Mesenchymal stem cell (in vitro differentiated cells and primary cell): Measurements from ENCODE around the gene RNASEL.
"Not testable (repeated sequence)": the region's sequence is repeated elsewhere in the genome, so short reads cannot be mapped to it uniquely, and the experiment has no call there.

ENCODE experiments used
- DNase-seq: peaks from one replicate; pipeline ENCODE4 v3.0.0-alpha.2; 2013
- H2AFZ ChIP-seq: one replicate; pipeline ENCODE4 v1.6.1; 2013; ENCODE audit warnings: low read depth, mild to moderate bottlenecking, control low read depth, inconsistent platforms, low read length, moderate library complexity
- H2AK5ac ChIP-seq: 2 replicates; pipeline ENCODE4 v1.6.1; 2013; ENCODE audit warnings: low read length, moderate library complexity, mild to moderate bottlenecking, inconsistent platforms; ENCODE audit not compliant: severe bottlenecking
- H2BK120ac ChIP-seq: one replicate; pipeline ENCODE4 v1.6.1; 2013; ENCODE audit warnings: low read depth, mild to moderate bottlenecking, inconsistent platforms, low read length, moderate library complexity
- H2BK12ac ChIP-seq, 2 experiments: one replicate each; pipeline ENCODE4 v1.6.1; 2013; ENCODE audit warnings: inconsistent platforms in 2 of 2, low read length in 2 of 2, mild to moderate bottlenecking in 2 of 2, moderate library complexity in 2 of 2, control low read depth in 1 of 2
- H2BK15ac ChIP-seq: one replicate; pipeline ENCODE4 v1.6.1; 2013; ENCODE audit warnings: mild to moderate bottlenecking, low read depth, inconsistent platforms; ENCODE audit not compliant: poor library complexity, severe bottlenecking
- H2BK5ac ChIP-seq: 2 replicates; pipeline ENCODE4 v1.6.1; 2013; ENCODE audit warnings: low read depth, mild to moderate bottlenecking, low read length, control low read depth, inconsistent platforms; ENCODE audit not compliant: poor library complexity, severe bottlenecking
- H3K14ac ChIP-seq, 2 experiments: one replicate each; pipeline ENCODE4 v1.6.1; 2013; ENCODE audit warnings: inconsistent platforms in 2 of 2, low read length in 2 of 2, control low read depth in 1 of 2, mild to moderate bottlenecking in 1 of 2, moderate library complexity in 1 of 2
- H3K18ac ChIP-seq, 2 experiments: one replicate each; pipeline ENCODE4 v1.6.1; 2013; ENCODE audit warnings: inconsistent platforms in 2 of 2, low read length in 2 of 2, control low read depth in 1 of 2, low read depth in 1 of 2, mild to moderate bottlenecking in 1 of 2
- H3K23ac ChIP-seq, 2 experiments: one replicate each; pipeline ENCODE4 v1.6.1; 2013; ENCODE audit warnings: inconsistent platforms in 2 of 2, low read length in 2 of 2, mild to moderate bottlenecking in 2 of 2, moderate library complexity in 2 of 2, control low read depth in 1 of 2
- H3K27ac ChIP-seq: 2 replicates; pipeline ENCODE4 v1.5.1; 2013; ENCODE audit warnings: mild to moderate bottlenecking, moderate library complexity, low read length, control low read depth, inconsistent platforms; ENCODE audit not compliant: poor library complexity, severe bottlenecking
- H3K27me3 ChIP-seq, 2 experiments: 2 replicates each; pipeline versions ENCODE4 v1.6.1 to v1.7.0; 2013; ENCODE audit warnings: low read length in 2 of 2, mild to moderate bottlenecking in 2 of 2, moderate library complexity in 2 of 2, control low read depth in 1 of 2, inconsistent platforms in 1 of 2; ENCODE audit not compliant: control insufficient read depth in 1 of 2, insufficient read depth in 1 of 2
- H3K36me3 ChIP-seq, 2 experiments: 2 replicates each; pipeline versions ENCODE4 v1.6.1 to v1.7.0; 2013; ENCODE audit warnings: low read length in 2 of 2, control low read depth in 1 of 2, inconsistent platforms in 1 of 2, low read depth in 1 of 2, mild to moderate bottlenecking in 1 of 2; ENCODE audit not compliant: insufficient read depth in 2 of 2, control insufficient read depth in 1 of 2
- H3K4ac ChIP-seq, 2 experiments: one replicate each; pipeline ENCODE4 v1.6.1; 2013; ENCODE audit warnings: inconsistent platforms in 2 of 2, low read length in 2 of 2, mild to moderate bottlenecking in 2 of 2, moderate library complexity in 2 of 2, control low read depth in 1 of 2, low read depth in 1 of 2
- H3K4me1 ChIP-seq: 2 replicates; pipeline ENCODE4 v1.6.1; 2013; ENCODE audit warnings: low read depth, low read length, control low read depth; ENCODE audit not compliant: control insufficient read depth, insufficient read depth
- H3K4me2 ChIP-seq: 2 replicates; pipeline ENCODE4 v1.6.1; 2013; ENCODE audit warnings: low read length, mild to moderate bottlenecking, inconsistent platforms; ENCODE audit not compliant: poor library complexity, severe bottlenecking
- H3K4me3 ChIP-seq, 2 experiments: 2 replicates each; pipeline versions ENCODE4 v1.5.1 to v1.7.0; 2013; ENCODE audit warnings: low read length in 2 of 2, mild to moderate bottlenecking in 2 of 2, control low read depth in 1 of 2, low read depth in 1 of 2; ENCODE audit not compliant: insufficient read depth in 1 of 2
- H3K79me1 ChIP-seq: replicated peaks from 2 replicates; pipeline ENCODE4 v1.6.1; 2013; ENCODE audit warnings: mild to moderate bottlenecking, control low read depth, low read length, inconsistent platforms; ENCODE audit not compliant: poor library complexity, severe bottlenecking
- H3K9ac ChIP-seq: 2 replicates; pipeline ENCODE4 v1.7.0; 2013; ENCODE audit warnings: mild to moderate bottlenecking, low read length, moderate library complexity
- H3K9me3 ChIP-seq: 2 replicates; pipeline ENCODE4 v1.7.0; 2013; ENCODE audit warnings: mild to moderate bottlenecking, low read length; ENCODE audit not compliant: control insufficient read depth
- H4K8ac ChIP-seq: one replicate; pipeline ENCODE4 v1.6.1; 2013; ENCODE audit warnings: inconsistent platforms, mild to moderate bottlenecking, low read length, moderate library complexity
- H4K91ac ChIP-seq: one replicate; pipeline ENCODE4 v1.6.1; 2013; ENCODE audit warnings: mild to moderate bottlenecking, low read length, inconsistent platforms
- WGBS: methylation state at CpG from one replicate; pipeline ENCODE4 v1.1.7; 2013; ENCODE audit warnings: mixed read lengths; 5-methylcytosine and 5-hydroxymethylcytosine counted together

RNASEL gene

DNA sequence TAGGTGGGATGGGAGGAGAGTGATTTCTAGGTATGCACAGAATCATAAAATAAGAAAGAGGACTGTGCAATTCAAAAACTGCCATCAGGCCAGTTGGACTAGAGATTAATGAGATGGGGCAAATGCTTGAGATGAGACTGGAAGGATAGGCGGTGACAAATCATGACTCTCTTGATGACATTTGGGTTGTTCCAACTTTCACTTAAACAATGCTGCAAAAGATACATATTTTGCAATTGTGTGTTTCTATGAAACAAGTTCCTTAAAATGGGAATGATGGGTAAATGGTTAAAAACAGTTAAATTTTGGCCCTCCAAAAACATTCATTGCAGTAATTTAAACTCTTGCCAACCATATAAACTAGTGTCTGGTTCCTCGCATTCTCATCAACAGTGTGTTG is 55.2 kb downstream of the RNASEL start:
- no peak overlapping the region for H3K27ac ChIP-seq
- H4K8ac ChIP-seq: no peak overlapping the region
- H2BK5ac ChIP-seq: no peak overlapping the region
- no peak for DNase-seq
- H3K79me1 ChIP-seq: no peaks in the 10 kb centered on the region
- no peaks in the 10 kb centered on the region for H3K27me3 ChIP-seq
- no peak overlapping the region for H2BK120ac ChIP-seq
- no peak overlapping the region for H3K14ac ChIP-seq
- H3K36me3 ChIP-seq: no peaks in the 10 kb centered on the region
- H3K4me3 ChIP-seq: no peak overlapping the region
- WGBS: no CpG with 5 or more reads among the region's 2 CpGs
- no peak overlapping the region for H3K18ac ChIP-seq
- H3K9me3 ChIP-seq: no peaks in the 10 kb centered on the region
- H3K4me1 ChIP-seq: no peaks in the 10 kb centered on the region
- H2BK15ac ChIP-seq: no peak overlapping the region
- no peak overlapping the region for H3K23ac ChIP-seq
- no peak overlapping the region for H2AK5ac ChIP-seq
- H2AFZ ChIP-seq: no peak overlapping the region
- no peak overlapping the region for H3K4ac ChIP-seq
- H3K4me2 ChIP-seq: no peak overlapping the region
- no peak overlapping the region for H3K9ac ChIP-seq
- no peak overlapping the region for H2BK12ac ChIP-seq
- H4K91ac ChIP-seq: no peak overlapping the region

GRCh38 chr1:182528206-182528605 is 60.9 kb downstream of the RNASEL start:
- 77% methylated on average over 5 of the region's 5 CpGs for WGBS
- H2AK5ac ChIP-seq, H2BK120ac ChIP-seq, H3K79me1 ChIP-seq, H3K18ac ChIP-seq, H4K8ac ChIP-seq, H3K23ac ChIP-seq, H2BK12ac ChIP-seq, H2BK15ac ChIP-seq, H3K4me3 ChIP-seq, DNase-seq, H3K36me3 ChIP-seq, H3K4ac ChIP-seq, H2BK5ac ChIP-seq, H3K14ac ChIP-seq, H3K27ac ChIP-seq, H3K4me2 ChIP-seq, H3K9ac ChIP-seq, H3K27me3 ChIP-seq, H4K91ac ChIP-seq, H3K4me1 ChIP-seq, H2AFZ ChIP-seq: not testable (repeated sequence)
- peaks cover 22% of the 10 kb centered on the region for H3K9me3 ChIP-seq

DNA sequence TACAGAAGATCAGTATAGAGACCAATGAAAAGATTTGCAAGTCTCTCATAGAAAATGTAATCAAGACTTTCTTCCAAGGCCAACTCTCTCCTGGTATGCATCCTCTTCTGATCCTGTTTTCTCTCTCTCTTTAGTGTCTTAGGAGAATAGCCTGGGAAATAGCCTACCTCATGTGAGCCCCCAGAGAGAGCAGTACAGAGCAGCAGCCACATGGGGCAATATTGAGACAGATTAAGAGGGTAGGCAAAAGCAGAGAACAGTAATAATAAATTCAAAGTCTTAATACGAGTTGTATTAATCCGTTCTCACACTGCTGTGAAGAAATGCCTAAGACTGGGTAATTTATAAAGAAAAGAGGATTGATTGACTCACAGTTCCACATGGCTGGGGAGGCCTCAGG is 61.4 kb downstream of the RNASEL start:
- no peak for DNase-seq
- Histone ChIP-seq H2BK15ac (no peak overlapping the region), H3K4me3 (no peak overlapping the region), H3K36me3 (no peaks in the 10 kb centered on the region), H3K23ac (no peak overlapping the region), H4K91ac (no peak overlapping the region), H3K79me1 (no peaks in the 10 kb centered on the region), H3K27ac (no peak overlapping the region), H3K27me3 (no peaks in the 10 kb centered on the region), H3K4ac (no peak overlapping the region), H4K8ac (no peak overlapping the region), H2AFZ (no peak overlapping the region), H3K4me1 (no peaks in the 10 kb centered on the region), H3K4me2 (no peak overlapping the region), H2BK5ac (no peak overlapping the region), H3K9ac (no peak overlapping the region), H3K14ac (no peak overlapping the region), H2BK120ac (no peak overlapping the region), H3K18ac (no peak overlapping the region), H3K9me3 (peaks cover 22% of the 10 kb centered on the region), H2AK5ac (no peak overlapping the region), H2BK12ac (no peak overlapping the region)
- WGBS: 85% methylated on average over 2 of the region's 2 CpGs

- Histone ChIP-seq H2AFZ (no peak overlapping the region), H4K8ac (no peak overlapping the region)
- DNase-seq: no peak
Observed at GRCh38 chr1:182525342-182525741, 63.7 kb downstream of the RNASEL start.

More at GRCh38 chr1:182525342-182525741, 63.7 kb downstream of the RNASEL start:
- Histone ChIP-seq H3K27me3 (no peaks in the 10 kb centered on the region), H2BK120ac (no peak overlapping the region), H3K79me1 (no peaks in the 10 kb centered on the region), H3K9me3 (peaks cover 22% of the 10 kb centered on the region), H3K23ac (no peak overlapping the region), H3K18ac (no peak overlapping the region), H3K36me3 (no peaks in the 10 kb centered on the region), H2BK15ac (no peak overlapping the region), H3K4me3 (no peak overlapping the region), H3K4me2 (no peak overlapping the region), H3K4ac (no peak overlapping the region), H3K14ac (no peak overlapping the region), H3K9ac (no peak overlapping the region), H4K91ac (no peak overlapping the region), H2BK12ac (no peak overlapping the region), H2AK5ac (no peak overlapping the region), H3K4me1 (no peaks in the 10 kb centered on the region), H3K27ac (no peak overlapping the region), H2BK5ac (no peak overlapping the region)
